ENCODE results near the gene TRPM3.

Gene TRPM3

GRCh38 chr9:71105192-71105591, 16.2 kb downstream of the TRPM3 start:
- no peak for DNase-seq (ENCODE audit: low read depth, low spot score)

GRCh38 chr9:71098801-71099200, 22.6 kb downstream of the TRPM3 start:
- no peak overlapping the region for H3K27ac ChIP-seq
- no peak for DNase-seq (ENCODE audit: low read depth, low spot score)

More at GRCh38 chr9:71105192-71105591, 16.2 kb downstream of the TRPM3 start:
- H3K27ac ChIP-seq, result no peak overlapping the region

GRCh38 chr9:71097671-71098070, 23.8 kb downstream of the TRPM3 start:
- H3K27ac ChIP-seq, result no peak overlapping the region
- DNase-seq (ENCODE audit: low read depth, low spot score), result no peak

- no peak overlapping the region for H3K27ac ChIP-seq
- DNase-seq (ENCODE audit: low read depth, low spot score), result no peak
Measured at GRCh38 chr9:71096421-71097108, 24.9 kb downstream of the TRPM3 start.

GRCh38 chr9:71094708-71095251, 26.6 kb downstream of the TRPM3 start:
- no peak overlapping the region for H3K27ac ChIP-seq
- no peak for DNase-seq (ENCODE audit: low read depth, low spot score)

GRCh38 chr9:71090896-71091295, 30.5 kb downstream of the TRPM3 start:
- no peak for DNase-seq (ENCODE audit: low read depth, low spot score)
- H3K27ac ChIP-seq, result no peak overlapping the region

GRCh38 chr9:71079451-71079850, 42.0 kb downstream of the TRPM3 start:
- H3K27ac ChIP-seq, result no peak overlapping the region
- DNase-seq (ENCODE audit: low read depth, low spot score), result no peak

- no peak overlapping the region for H3K27ac ChIP-seq
- no peak for DNase-seq (ENCODE audit: low read depth, low spot score)
Measured at GRCh38 chr9:71076096-71076495, 45.3 kb downstream of the TRPM3 start.

GRCh38 chr9:71073494-71073893, 47.9 kb downstream of the TRPM3 start:
- no peak for DNase-seq (ENCODE audit: low read depth, low spot score)
- no peak overlapping the region for H3K27ac ChIP-seq

GRCh38 chr9:71072587-71072986, 48.8 kb downstream of the TRPM3 start:
- H3K27ac ChIP-seq, result no peak overlapping the region
- no peak for DNase-seq (ENCODE audit: low read depth, low spot score)

GRCh38 chr9:71071633-71072032, 49.8 kb downstream of the TRPM3 start:
- H3K27ac ChIP-seq, result no peak overlapping the region
- no peak for DNase-seq (ENCODE audit: low read depth, low spot score)

- H3K27ac ChIP-seq, result no peak overlapping the region
- no peak for DNase-seq (ENCODE audit: low read depth, low spot score)
Measured at GRCh38 chr9:71058660-71059059, 62.8 kb downstream of the TRPM3 start.

- H3K27ac ChIP-seq, result no peak overlapping the region
- no peak for DNase-seq (ENCODE audit: low read depth, low spot score)
Measured at GRCh38 chr9:71052287-71052686, 69.1 kb downstream of the TRPM3 start.

- no peak for DNase-seq (ENCODE audit: low read depth, low spot score)
- H3K27ac ChIP-seq, result no peak overlapping the region
Measured at GRCh38 chr9:71048280-71048679, 73.1 kb downstream of the TRPM3 start.

GRCh38 chr9:71042448-71042990, 78.9 kb downstream of the TRPM3 start:
- no peak overlapping the region for H3K27ac ChIP-seq
- no peak for DNase-seq (ENCODE audit: low read depth, low spot score)

GRCh38 chr9:71037521-71037920, 83.9 kb downstream of the TRPM3 start:
- no peak overlapping the region for H3K27ac ChIP-seq
- DNase-seq (ENCODE audit: low read depth, low spot score), result no peak

GRCh38 chr9:71036501-71036900, 84.9 kb downstream of the TRPM3 start:
- DNase-seq (ENCODE audit: low read depth, low spot score), result no peak
- H3K27ac ChIP-seq, result no peak overlapping the region

GRCh38 chr9:71032779-71033178, 88.6 kb downstream of the TRPM3 start:
- H3K27ac ChIP-seq, result no peak overlapping the region

GRCh38 chr9:71025728-71026127, 95.7 kb downstream of the TRPM3 start:
- no peak for DNase-seq (ENCODE audit: low read depth, low spot score)
- no peak overlapping the region for H3K27ac ChIP-seq

More at GRCh38 chr9:71032779-71033178, 88.6 kb downstream of the TRPM3 start:
- no peak for DNase-seq (ENCODE audit: low read depth, low spot score)

GRCh38 chr9:71025201-71025600, 96.2 kb downstream of the TRPM3 start:
- H3K27ac ChIP-seq, result no peak overlapping the region
- no peak for DNase-seq (ENCODE audit: low read depth, low spot score)

- DNase-seq (ENCODE audit: low read depth, low spot score), result no peak
- no peak overlapping the region for H3K27ac ChIP-seq
Measured at GRCh38 chr9:71010258-71010657, 111.2 kb downstream of the TRPM3 start.

GRCh38 chr9:71005456-71005855, 116.0 kb downstream of the TRPM3 start:
- DNase-seq (ENCODE audit: low read depth, low spot score), result no peak
- H3K27ac ChIP-seq, result no peak overlapping the region

Measured in epithelial cell of prostate (primary cell).